Measurements from ENCODE around the gene CHGA.

Gene CHGA

GRCh38 chr14:92959189-92959531 is 36.2 kb downstream of the CHGA start:
- in situ Hi-C loops (cut with MboI; ENCODE audit: low sequenced_read_pairs), result no loop called here

GRCh38 chr14:92959761-92960680 is 37.1 kb downstream of the CHGA start:
- in situ Hi-C loops (cut with MboI; ENCODE audit: low sequenced_read_pairs), result no loop called here

- in situ Hi-C loops (cut with MboI; ENCODE audit: low sequenced_read_pairs), result no loop called here
These were observed 38.0 kb downstream of the CHGA start for GRCh38 chr14:92960706-92961566.

- in situ Hi-C loops (cut with MboI; ENCODE audit: low sequenced_read_pairs), result no loop called here
These were observed 38.6 kb downstream of the CHGA start for GRCh38 chr14:92961567-92961855.

- in situ Hi-C loops (cut with MboI; ENCODE audit: low sequenced_read_pairs), result no loop called here
These were observed 39.3 kb downstream of the CHGA start for GRCh38 chr14:92962031-92962830.

- in situ Hi-C loops (cut with MboI; ENCODE audit: low sequenced_read_pairs), result no loop called here
These were observed 39.8 kb downstream of the CHGA start for GRCh38 chr14:92962831-92963095.

GRCh38 chr14:92963301-92964123 is 40.6 kb downstream of the CHGA start:
- in situ Hi-C loops (cut with MboI; ENCODE audit: low sequenced_read_pairs), result no loop called here

- in situ Hi-C loops (cut with MboI; ENCODE audit: low sequenced_read_pairs), result no loop called here
These were observed 41.5 kb downstream of the CHGA start for GRCh38 chr14:92964124-92965109.

- in situ Hi-C loops (cut with MboI; ENCODE audit: low sequenced_read_pairs), result no loop called here
These were observed 42.3 kb downstream of the CHGA start for GRCh38 chr14:92965281-92965680.

- in situ Hi-C loops (cut with MboI; ENCODE audit: low sequenced_read_pairs), result no loop called here
These were observed 44.5 kb downstream of the CHGA start for GRCh38 chr14:92967346-92967926.

GRCh38 chr14:92968291-92969020 is 45.5 kb downstream of the CHGA start:
- in situ Hi-C loops (cut with MboI; ENCODE audit: low sequenced_read_pairs), result no loop called here

- in situ Hi-C loops (cut with MboI; ENCODE audit: low sequenced_read_pairs), result no loop called here
These were observed 46.5 kb downstream of the CHGA start for GRCh38 chr14:92969430-92969829.

GRCh38 chr14:92969871-92970270 is 46.9 kb downstream of the CHGA start:
- in situ Hi-C loops (cut with MboI; ENCODE audit: low sequenced_read_pairs), result loop anchor here (10.0 kb wide), 1 partner anchor 175 kb away; no protein-coding TSS in a partner anchor

GRCh38 chr14:92970271-92970670 is 47.3 kb downstream of the CHGA start:
- in situ Hi-C loops (cut with MboI; ENCODE audit: low sequenced_read_pairs), result loop anchor here (10.0 kb wide), 1 partner anchor 175 kb away; no protein-coding TSS in a partner anchor

GRCh38 chr14:92971601-92972180 is 48.7 kb downstream of the CHGA start:
- in situ Hi-C loops (cut with MboI; ENCODE audit: low sequenced_read_pairs), result loop anchor here (10.0 kb wide), 1 partner anchor 173 kb away; no protein-coding TSS in a partner anchor

GRCh38 chr14:92973261-92973797 is 50.4 kb downstream of the CHGA start:
- in situ Hi-C loops (cut with MboI; ENCODE audit: low sequenced_read_pairs), result loop anchor here (10.0 kb wide), 1 partner anchor 171 kb away; no protein-coding TSS in a partner anchor

GRCh38 chr14:92973798-92974372 is 50.9 kb downstream of the CHGA start:
- in situ Hi-C loops (cut with MboI; ENCODE audit: low sequenced_read_pairs), result loop anchor here (10.0 kb wide), 1 partner anchor 171 kb away; no protein-coding TSS in a partner anchor
